Activated T-helper 17 cell treated with anti-CD3 and anti-CD28 coated beads, Interleukin-2, amount 50 U/mL, for 72 hours (primary cell): ENCODE results near the gene GOSR2. TPM values are rescaled to one million over a fixed set of nuclear protein-coding genes. Genes with fewer than 3 reads are reported as not detected.
A peak's percentile ranks its signal among the peaks of the same experiment; 100 is the strongest.

Source experiments
- ATAC-seq: fragments of 150-1000 bp; cut with Tn5 transposase; replicated peaks from 2 replicates; pipeline ENCODE4 v1.10.0; 2021; ENCODE audit warnings: mild to moderate bottlenecking, moderate library complexity
- H3K27ac Mint-ChIP-seq: one replicate; pipeline ENCODE4 v1.8.0; 2022; ENCODE audit warnings: mixed read lengths
- H3K27me3 Mint-ChIP-seq: one replicate; pipeline ENCODE4 v1.8.0; 2022; ENCODE audit warnings: mixed read lengths
- H3K36me3 Mint-ChIP-seq: one replicate; pipeline ENCODE4 v1.8.0; 2022; ENCODE audit warnings: low read depth, mild to moderate bottlenecking, mixed read lengths
- H3K4me1 Mint-ChIP-seq: one replicate; pipeline ENCODE4 v1.8.0; 2022; ENCODE audit warnings: mixed read lengths
- H3K4me3 Mint-ChIP-seq: one replicate; pipeline ENCODE4 v1.8.0; 2022; ENCODE audit warnings: mild to moderate bottlenecking, mixed read lengths
- H3K9me3 Mint-ChIP-seq: one replicate; pipeline ENCODE4 v1.8.0; 2022; ENCODE audit warnings: mixed read lengths
- total RNA-seq, 2 donors: library from RNA; stranded (reverse); gene quantifications; one replicate each; pipeline ENCODE4 v1.2.3, GENCODE V29; 2022

The GOSR2 gene
- total RNA-seq, 2 donors from 2014 or later, result 45.8 to 53.7 TPM

DNA sequence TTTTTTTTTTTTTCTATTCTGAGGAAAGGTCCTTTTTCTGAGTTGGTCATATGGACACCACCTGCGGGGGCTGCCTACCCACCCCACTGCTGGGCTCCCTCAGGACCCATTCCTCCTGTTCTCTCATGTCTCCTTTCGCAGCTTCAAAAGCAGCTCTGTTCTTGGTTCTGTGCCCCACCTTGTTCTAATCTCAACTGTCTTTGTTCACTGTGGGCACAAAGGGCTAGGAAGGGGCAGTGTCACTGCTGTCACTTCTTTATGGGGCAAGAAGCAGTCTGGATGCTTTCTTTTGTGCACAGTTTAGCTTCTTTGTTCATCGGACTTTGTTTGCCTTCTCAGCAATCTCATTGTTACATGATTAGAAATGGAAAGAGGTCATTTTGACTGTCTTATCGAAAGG is 7.1 kb downstream of the GOSR2 start:
- no peak overlapping the region for H3K4me3 Mint-ChIP-seq
- H3K4me1 Mint-ChIP-seq, result peaks cover 33% of the 10 kb centered on the region
- H3K36me3 Mint-ChIP-seq, result peaks cover 87% of the 10 kb centered on the region
- ATAC-seq, result no peak
- no peak overlapping the region for H3K27ac Mint-ChIP-seq
- H3K27me3 Mint-ChIP-seq, result no peaks in the 10 kb centered on the region
- no peaks in the 10 kb centered on the region for H3K9me3 Mint-ChIP-seq

DNA sequence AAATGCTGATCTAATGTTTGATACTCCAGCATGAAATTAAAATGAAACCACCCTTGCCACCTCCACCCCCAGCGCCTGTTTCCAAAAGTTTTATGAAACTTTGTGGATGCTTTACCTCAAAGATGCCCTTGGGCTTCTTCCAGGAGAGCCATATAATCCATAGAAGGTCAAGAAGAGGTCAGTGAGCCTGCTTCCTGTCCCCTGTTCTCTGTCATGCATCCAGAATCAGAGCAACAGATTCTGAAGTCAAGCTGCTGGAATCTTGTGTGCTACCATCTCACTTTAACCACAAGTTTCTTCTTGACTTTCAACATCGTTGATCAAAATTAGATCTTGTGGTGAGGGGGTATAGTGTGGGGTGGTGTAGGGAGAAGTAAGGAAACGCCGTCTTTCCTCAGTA is 8.6 kb downstream of the GOSR2 start:
- Mint-ChIP-seq H3K27me3 (no peaks in the 10 kb centered on the region), H3K27ac (no peak overlapping the region), H3K36me3 (peaks cover 93% of the 10 kb centered on the region), H3K4me3 (no peak overlapping the region), H3K4me1 (peaks cover 21% of the 10 kb centered on the region), H3K9me3 (no peaks in the 10 kb centered on the region)
- ATAC-seq, result no peak

- Mint-ChIP-seq H3K27me3 (no peaks in the 10 kb centered on the region), H3K9me3 (no peaks in the 10 kb centered on the region), H3K27ac (no peak overlapping the region), H3K4me3 (no peak overlapping the region), H3K36me3 (peaks cover 98% of the 10 kb centered on the region), H3K4me1 (no peaks in the 10 kb centered on the region)
- no peak for ATAC-seq
Measured at GRCh38 chr17:46935658-46936266, 12.8 kb downstream of the GOSR2 start.

- H3K36me3 Mint-ChIP-seq, result peaks cover 63% of the 10 kb centered on the region
- H3K9me3 Mint-ChIP-seq, result no peaks in the 10 kb centered on the region
- no peak overlapping the region for H3K27ac Mint-ChIP-seq
- ATAC-seq, result peak; percentile 84
- no peak overlapping the region for H3K4me3 Mint-ChIP-seq
- no peaks in the 10 kb centered on the region for H3K27me3 Mint-ChIP-seq
- H3K4me1 Mint-ChIP-seq, result peaks cover 8% of the 10 kb centered on the region
Measured at GRCh38 chr17:46940692-46941404, 17.9 kb downstream of the GOSR2 start.

DNA sequence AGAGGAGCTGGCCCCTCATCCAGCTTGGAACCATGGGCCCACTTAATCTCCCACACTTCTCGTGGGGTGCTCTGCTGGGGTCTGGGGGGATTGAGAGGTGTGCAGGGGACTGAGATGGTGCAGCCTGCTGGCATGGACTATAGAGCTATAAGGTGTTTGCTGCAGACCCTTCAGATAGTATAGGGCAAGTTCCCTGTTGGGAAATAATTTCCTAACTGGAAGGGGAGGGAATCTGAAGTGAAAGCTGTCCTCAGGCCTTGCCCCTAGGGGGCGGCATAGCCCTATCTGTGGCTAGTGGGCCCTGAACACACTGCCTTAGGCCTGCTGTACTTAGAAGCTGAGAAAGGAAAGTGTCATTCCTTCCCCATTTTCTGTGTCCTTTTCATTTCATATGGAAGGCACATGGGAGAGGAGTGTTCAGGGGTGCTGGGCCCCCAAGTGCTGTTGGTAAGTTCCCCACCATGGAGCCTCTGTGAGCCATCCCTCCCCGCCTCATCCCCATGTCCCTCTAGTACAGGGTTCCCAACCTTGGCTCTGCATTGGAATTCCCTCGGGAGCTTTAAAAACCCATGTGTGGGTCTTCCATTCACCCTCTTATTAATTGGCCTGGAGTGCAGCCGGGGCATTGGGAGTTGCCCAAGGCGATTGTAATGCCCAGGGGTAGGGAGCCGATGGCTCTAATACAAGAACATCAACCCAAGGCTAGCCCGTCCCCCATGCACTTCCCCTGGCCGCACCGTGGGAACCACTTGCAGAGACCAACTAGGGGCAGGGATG is 19.7 kb downstream of the GOSR2 start:
- Mint-ChIP-seq H3K27me3 (no peaks in the 10 kb centered on the region), H3K4me1 (peaks cover 8% of the 10 kb centered on the region), H3K36me3 (peaks cover 45% of the 10 kb centered on the region), H3K9me3 (no peaks in the 10 kb centered on the region), H3K4me3 (no peak overlapping the region), H3K27ac (no peak overlapping the region)
- ATAC-seq, result peak; percentile 40

GRCh38 chr17:46943218-46943500 is 20.2 kb downstream of the GOSR2 start:
- H3K27ac Mint-ChIP-seq, result peak overlapping the region; percentile 50
- no peaks in the 10 kb centered on the region for H3K27me3 Mint-ChIP-seq
- peak overlapping the region; percentile 20 for H3K4me3 Mint-ChIP-seq
- H3K9me3 Mint-ChIP-seq, result no peaks in the 10 kb centered on the region
- peaks cover 8% of the 10 kb centered on the region for H3K4me1 Mint-ChIP-seq
- H3K36me3 Mint-ChIP-seq, result peaks cover 40% of the 10 kb centered on the region
- peak; percentile 13 for ATAC-seq

DNA sequence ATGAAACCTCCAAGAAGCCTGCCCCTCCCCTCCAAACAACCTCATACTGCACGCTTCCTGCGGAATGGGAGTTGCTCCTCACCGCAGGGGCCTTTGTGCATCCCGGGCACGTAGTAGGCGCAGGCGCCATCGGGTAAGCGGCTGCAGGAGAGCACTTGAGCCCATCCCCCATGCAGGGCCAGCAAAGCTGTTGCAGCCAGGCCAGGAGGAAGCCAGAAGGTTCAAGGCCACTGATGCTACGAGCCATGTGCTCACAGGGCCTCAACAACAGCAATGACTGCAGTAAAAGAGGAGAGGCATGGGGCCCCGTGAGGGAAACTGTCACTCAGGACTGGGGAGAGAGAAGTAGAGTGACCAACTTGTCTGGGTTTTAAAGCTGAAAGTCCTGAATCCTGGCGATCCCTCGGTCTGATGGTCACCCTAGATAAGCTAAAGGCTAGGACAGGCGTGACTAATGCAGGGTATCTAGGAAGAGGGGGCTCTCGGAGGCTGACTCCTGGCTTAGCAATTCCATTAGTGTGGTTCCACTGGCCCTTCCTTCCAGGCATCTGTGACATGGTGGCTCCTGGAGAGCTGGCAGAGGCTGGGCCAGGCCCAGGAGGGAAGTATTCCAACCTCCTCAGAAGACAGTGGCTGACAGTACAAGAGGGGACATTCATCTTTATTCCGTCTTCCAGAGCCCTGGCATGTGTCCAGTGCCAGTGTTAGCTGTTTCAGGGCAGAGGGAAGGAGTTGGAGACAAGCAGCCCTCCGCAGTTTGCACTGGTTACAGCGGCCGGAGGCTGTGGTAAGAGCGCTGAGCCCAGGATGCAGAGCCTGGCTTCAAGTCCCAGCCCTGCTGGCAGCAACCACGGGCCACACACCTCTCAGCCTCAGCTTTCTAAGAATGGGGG is 20.8 kb downstream of the GOSR2 start:
- Mint-ChIP-seq H3K27me3 (no peaks in the 10 kb centered on the region), H3K4me1 (peaks cover 8% of the 10 kb centered on the region), H3K4me3 (peak overlapping the region; percentile 20), H3K27ac (peak overlapping the region; percentile 50), H3K9me3 (no peaks in the 10 kb centered on the region), H3K36me3 (peaks cover 34% of the 10 kb centered on the region)
- peak; percentile 25 for ATAC-seq

DNA sequence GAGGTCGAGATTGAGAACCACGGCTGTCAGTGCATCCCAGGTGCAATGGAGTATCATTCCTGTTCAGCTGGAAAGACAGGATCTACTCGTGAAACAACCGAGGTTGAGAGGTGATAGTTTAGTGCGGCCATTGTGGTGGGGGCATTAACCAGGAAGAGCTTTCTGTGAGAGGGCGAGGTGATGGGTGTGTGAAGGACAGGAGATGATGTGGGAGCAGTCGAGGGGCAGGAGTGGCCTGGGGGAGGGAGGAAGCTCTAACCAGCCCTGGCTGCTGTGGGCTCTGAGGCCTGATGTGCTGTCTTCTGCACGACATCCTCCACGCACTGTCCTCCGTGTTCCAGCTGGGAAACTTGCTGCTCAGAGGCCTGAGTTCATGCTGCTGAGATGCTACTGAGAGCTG is 22.0 kb downstream of the GOSR2 start:
- Mint-ChIP-seq H3K9me3 (no peaks in the 10 kb centered on the region), H3K36me3 (peaks cover 22% of the 10 kb centered on the region), H3K27me3 (no peaks in the 10 kb centered on the region), H3K4me1 (peaks cover 8% of the 10 kb centered on the region), H3K4me3 (no peak overlapping the region), H3K27ac (peak overlapping the region; percentile 58)
- no peak for ATAC-seq

DNA sequence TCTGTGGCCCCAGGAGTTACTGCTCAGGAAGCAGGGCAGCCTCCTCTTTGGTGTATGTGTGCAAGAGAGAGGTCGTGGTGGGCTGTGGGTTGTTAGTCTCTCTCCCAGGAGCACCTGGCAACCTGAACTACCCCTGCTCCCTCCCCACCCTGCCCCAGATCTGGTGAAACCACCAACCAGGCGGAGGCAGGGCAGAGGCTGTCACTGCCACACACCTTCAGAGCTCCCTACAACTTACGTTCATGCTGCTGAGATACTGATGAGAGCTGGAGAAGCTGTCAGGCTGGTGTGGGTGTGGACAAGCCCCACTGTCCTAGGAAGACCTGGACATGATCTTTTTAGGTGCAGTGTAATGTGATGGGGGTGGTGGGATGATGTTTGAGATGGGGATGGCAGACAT is 24.3 kb downstream of the GOSR2 start:
- peaks cover 8% of the 10 kb centered on the region for H3K4me1 Mint-ChIP-seq
- no peak for ATAC-seq

DNA sequence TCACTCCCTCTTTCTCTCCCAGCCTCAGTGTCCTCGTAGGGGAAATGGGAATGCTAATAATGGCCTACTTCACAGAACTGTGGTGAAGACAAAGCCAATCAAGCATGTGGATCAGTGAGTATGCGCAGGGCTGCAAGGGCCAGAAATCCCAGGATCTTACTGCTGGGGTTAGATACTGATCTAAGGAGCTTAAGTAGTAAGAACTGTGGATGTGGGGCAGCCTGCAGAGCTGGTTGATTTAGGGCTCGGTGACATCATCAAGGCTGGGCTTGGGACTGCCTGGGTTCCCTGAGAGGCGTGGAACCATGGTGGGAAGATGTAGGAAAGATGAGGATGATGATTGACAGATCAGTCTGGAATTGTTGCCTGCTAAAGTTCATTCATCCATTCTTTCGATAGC is 25.6 kb downstream of the GOSR2 start:
- H3K4me3 Mint-ChIP-seq, result no peak overlapping the region
- no peaks in the 10 kb centered on the region for H3K27me3 Mint-ChIP-seq
- H3K27ac Mint-ChIP-seq, result no peak overlapping the region
- peaks cover 5% of the 10 kb centered on the region for H3K4me1 Mint-ChIP-seq
- no peaks in the 10 kb centered on the region for H3K36me3 Mint-ChIP-seq
- H3K9me3 Mint-ChIP-seq, result no peaks in the 10 kb centered on the region
- ATAC-seq, result no peak

More for the DNA sequence above, 24.3 kb downstream of the GOSR2 start:
- Mint-ChIP-seq H3K36me3 (peaks cover 3% of the 10 kb centered on the region), H3K4me3 (no peak overlapping the region), H3K27ac (no peak overlapping the region), H3K27me3 (no peaks in the 10 kb centered on the region), H3K9me3 (no peaks in the 10 kb centered on the region)

GRCh38 chr17:46949291-46950174 is 26.6 kb downstream of the GOSR2 start:
- Mint-ChIP-seq H3K27me3 (no peaks in the 10 kb centered on the region), H3K4me1 (no peaks in the 10 kb centered on the region), H3K4me3 (no peak overlapping the region), H3K9me3 (no peaks in the 10 kb centered on the region), H3K27ac (no peak overlapping the region), H3K36me3 (no peaks in the 10 kb centered on the region)
- ATAC-seq, result no peak

DNA sequence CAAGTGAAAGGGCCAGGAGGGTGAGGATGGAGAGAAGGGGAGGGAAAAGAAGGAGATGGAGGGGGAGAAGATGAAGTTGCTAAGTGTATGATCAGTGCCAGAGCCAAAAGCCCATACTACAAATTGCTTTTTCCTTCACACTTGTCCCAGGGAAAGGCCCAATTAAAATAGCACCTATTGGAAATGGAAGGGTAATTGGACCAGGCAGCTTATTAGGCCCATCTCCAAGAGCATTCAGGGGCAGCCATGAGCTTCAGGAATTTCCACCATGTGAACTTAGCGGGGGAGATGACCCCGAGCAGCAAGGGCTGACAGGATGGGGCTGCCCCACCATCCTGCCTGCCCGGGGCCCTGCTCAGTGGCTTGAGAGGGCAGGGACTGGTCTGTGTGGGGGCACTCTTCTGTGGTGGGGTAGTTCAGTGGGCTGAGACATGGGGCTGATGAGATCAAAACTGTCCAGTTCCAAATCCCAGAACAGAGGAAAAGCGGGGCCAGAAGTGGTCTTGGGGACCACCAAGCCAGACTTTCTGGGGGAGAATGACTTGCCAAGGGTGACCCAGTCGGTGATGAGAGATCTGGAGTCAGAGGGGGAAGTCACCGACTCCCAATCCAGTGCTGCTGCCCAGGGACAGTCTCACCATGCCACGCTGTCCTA is 27.5 kb downstream of the GOSR2 start:
- Mint-ChIP-seq H3K27ac (no peak overlapping the region), H3K36me3 (peaks cover 3% of the 10 kb centered on the region), H3K4me1 (no peaks in the 10 kb centered on the region), H3K27me3 (no peaks in the 10 kb centered on the region), H3K9me3 (no peaks in the 10 kb centered on the region), H3K4me3 (no peak overlapping the region)
- ATAC-seq, result no peak

DNA sequence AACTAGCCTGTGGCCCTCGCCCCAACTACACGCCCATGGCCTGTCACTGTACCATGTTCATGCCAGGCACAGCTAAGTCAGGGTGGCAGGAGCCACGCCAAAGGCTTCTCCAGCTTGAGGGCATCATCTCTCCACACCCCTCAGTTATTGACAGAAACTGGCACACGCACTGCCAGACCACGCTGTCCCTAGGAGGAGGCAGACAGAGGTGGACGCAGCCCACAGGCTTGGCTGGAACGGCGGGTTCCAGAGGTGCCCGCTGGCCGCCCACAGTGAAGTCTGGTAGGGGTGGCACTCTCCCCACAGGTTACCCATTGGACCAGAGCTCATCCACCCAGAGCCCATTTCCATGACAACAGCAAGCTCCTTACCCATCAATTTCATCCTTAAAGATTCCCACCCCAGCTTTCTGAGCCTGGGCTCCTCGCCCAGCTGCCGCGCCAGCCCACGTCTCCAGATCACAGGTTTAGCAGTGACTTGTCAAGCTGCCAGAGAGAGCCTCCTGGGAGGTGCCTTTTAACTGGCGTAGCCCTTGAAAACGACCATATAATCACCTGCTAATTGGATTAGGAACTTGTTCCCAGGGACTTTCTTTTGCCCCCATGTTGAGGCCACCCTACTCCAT is 28.1 kb downstream of the GOSR2 start:
- ATAC-seq, result no peak
- Mint-ChIP-seq H3K27me3 (no peaks in the 10 kb centered on the region), H3K36me3 (peaks cover 9% of the 10 kb centered on the region), H3K9me3 (no peaks in the 10 kb centered on the region), H3K27ac (no peak overlapping the region), H3K4me1 (no peaks in the 10 kb centered on the region), H3K4me3 (no peak overlapping the region)
